ENCODE measurements around the gene USP25. TPM values are rescaled to one million over a fixed set of nuclear protein-coding genes. Genes with fewer than 3 reads are reported as not detected.
A peak's percentile ranks its signal among the peaks of the same experiment; 100 is the strongest.

Gene USP25
- total and polyA plus RNA-seq, 10 donors: 9.3 to 62.2 (median 48.2) TPM

DNA sequence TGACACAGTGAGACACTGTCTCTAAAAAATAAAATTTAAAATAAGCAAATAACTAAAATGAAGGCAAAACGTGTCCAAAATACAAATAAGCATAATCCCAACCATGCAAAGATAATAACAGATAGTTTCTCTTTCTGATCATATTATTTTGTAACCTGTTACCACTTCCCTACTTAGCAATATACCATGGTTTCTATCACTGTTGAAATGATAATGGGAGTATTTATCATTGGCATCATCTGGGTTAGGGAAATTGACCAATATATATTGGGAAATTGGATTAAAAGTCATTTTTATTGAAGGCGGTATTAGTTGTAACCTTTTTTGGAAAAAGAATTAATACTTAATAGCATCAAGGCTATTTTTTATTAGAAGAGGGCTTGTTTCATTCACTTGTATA is 47.0 kb downstream of the USP25 start:
- peak overlapping the region in 1 of 8 donors; percentile 47 for H3K27ac ChIP-seq
- H3K4me3 ChIP-seq: no peak overlapping the region
- no peak for TF ChIP-seq POLR2A (IDR thresholded peaks at IDR 0.05)
- TF ChIP-seq POLR2AphosphoS5 (IDR thresholded peaks at IDR 0.05): no peak
- TF ChIP-seq, protein P1, sequence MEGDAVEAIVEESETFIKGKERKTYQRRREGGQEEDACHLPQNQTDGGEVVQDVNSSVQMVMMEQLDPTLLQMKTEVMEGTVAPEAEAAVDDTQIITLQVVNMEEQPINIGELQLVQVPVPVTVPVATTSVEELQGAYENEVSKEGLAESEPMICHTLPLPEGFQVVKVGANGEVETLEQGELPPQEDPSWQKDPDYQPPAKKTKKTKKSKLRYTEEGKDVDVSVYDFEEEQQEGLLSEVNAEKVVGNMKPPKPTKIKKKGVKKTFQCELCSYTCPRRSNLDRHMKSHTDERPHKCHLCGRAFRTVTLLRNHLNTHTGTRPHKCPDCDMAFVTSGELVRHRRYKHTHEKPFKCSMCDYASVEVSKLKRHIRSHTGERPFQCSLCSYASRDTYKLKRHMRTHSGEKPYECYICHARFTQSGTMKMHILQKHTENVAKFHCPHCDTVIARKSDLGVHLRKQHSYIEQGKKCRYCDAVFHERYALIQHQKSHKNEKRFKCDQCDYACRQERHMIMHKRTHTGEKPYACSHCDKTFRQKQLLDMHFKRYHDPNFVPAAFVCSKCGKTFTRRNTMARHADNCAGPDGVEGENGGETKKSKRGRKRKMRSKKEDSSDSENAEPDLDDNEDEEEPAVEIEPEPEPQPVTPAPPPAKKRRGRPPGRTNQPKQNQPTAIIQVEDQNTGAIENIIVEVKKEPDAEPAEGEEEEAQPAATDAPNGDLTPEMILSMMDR (IDR thresholded peaks at IDR 0.05 in 8 of 11, conservative IDR thresholded peaks at IDR 0.05 in 3 of 11): no peak
- peaks cover 0 to 33% (median 9%) of the 10 kb centered on the region in 6 donors for H3K36me3 ChIP-seq
- no peak for DNase-seq
- WGBS, 5 donors: 43 to 75% (median 57%) methylated on average over 2 of the region's 2 CpGs
- intact Hi-C loops (cut with DNase I; ENCODE audit: low total_unique reads): no loop called here
- no peaks in the 10 kb centered on the region for H3K9me3 ChIP-seq
- H3K27me3 ChIP-seq (replicated peaks in 1 of 7): no peaks in the 10 kb centered on the region
- peaks cover 0 to 29% (median 15%) of the 10 kb centered on the region in 6 donors for H3K4me1 ChIP-seq

DNA sequence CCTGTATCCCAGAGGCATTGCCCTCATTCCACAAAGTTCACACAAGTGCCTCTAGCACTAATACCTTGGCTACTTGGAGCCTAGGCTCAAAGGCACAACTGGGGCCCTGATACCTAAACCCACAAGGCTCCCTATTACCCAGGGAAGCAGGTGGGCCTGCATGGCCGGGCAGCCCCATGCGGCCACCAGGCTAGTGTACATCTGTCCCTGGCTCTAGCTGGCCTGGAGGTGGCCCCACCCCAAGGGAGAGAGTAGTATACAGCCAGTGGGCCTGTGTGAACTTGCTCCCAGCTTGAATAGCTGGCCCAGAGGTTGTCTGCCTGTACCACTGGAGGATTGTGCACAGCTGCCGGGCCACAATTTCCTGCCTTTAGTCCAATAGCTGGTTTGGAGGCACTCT is 52.2 kb downstream of the USP25 start:
- WGBS, 5 donors: 96 to 100% (median 100%) methylated on average over 3 of the region's 3 CpGs
- Histone ChIP-seq H3K36me3 (peaks cover 0 to 28% (median 17%) of the 10 kb centered on the region in 6 donors), H3K27me3 (replicated peaks in 1 of 7) (no peaks in the 10 kb centered on the region), H3K4me1 (peaks cover 0 to 8% (median 6%) of the 10 kb centered on the region in 6 donors), H3K4me3 (no peak overlapping the region), H3K9me3 (no peaks in the 10 kb centered on the region), H3K27ac (no peak overlapping the region)
- TF ChIP-seq POLR2AphosphoS5 (IDR thresholded peaks at IDR 0.05): peak in 1 of 3 donors; percentile 65
- TF ChIP-seq POLR2A (IDR thresholded peaks at IDR 0.05): no peak
- peak; percentile 51 for DNase-seq
- intact Hi-C loops (cut with DNase I; ENCODE audit: low total_unique reads): no loop called here

DNA sequence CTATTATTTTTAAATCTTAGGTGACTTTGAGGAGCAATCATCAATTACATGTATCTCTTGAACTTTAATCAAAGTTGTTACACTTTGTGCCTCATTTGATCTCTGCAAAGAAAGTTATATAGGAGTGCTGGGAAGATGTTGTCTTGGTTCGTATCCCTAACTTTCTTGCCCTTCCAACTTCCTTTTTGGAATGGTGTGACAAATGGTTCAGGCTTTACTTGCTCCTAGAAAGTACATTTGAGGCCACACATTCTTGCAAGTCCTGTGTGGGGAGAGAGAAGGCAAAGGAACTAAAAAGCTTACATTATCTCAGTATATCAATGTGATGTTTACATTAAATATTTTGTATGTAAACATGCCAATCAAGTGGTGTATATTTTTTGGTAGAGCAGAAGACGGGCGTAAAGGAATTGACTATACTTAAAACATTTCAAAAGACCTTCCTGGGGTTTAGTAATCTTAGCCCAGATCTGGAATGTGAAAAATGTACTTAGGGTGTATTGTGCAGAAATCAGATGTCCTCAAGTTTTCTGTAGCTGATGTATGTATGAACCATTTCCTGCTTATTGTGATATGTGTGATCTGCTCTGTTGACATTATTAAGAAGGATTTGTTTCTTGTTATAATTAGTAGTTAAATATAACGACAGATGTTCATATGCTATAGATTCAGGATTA is 59.2 kb downstream of the USP25 start:
- Histone ChIP-seq H3K4me3 (no peak overlapping the region), H3K9me3 (no peaks in the 10 kb centered on the region), H3K27me3 (replicated peaks in 1 of 7) (no peaks in the 10 kb centered on the region), H3K27ac (no peak overlapping the region), H3K4me1 (peaks cover 0 to 4% (median 0%) of the 10 kb centered on the region in 6 donors), H3K36me3 (peaks cover 0 to 5% (median 0%) of the 10 kb centered on the region in 6 donors)
- 76 to 85% (median 78%) methylated on average over 4 of the region's 4 CpGs for WGBS, 5 donors
- no peak for DNase-seq
- intact Hi-C loops (cut with DNase I; ENCODE audit: low total_unique reads): no loop called here
- TF ChIP-seq, protein P1 (IDR thresholded peaks at IDR 0.05 in 8 of 11, conservative IDR thresholded peaks at IDR 0.05 in 3 of 11): no peak
- no peak for TF ChIP-seq POLR2AphosphoS5 (IDR thresholded peaks at IDR 0.05)
- no peak for TF ChIP-seq POLR2A (IDR thresholded peaks at IDR 0.05)

DNA sequence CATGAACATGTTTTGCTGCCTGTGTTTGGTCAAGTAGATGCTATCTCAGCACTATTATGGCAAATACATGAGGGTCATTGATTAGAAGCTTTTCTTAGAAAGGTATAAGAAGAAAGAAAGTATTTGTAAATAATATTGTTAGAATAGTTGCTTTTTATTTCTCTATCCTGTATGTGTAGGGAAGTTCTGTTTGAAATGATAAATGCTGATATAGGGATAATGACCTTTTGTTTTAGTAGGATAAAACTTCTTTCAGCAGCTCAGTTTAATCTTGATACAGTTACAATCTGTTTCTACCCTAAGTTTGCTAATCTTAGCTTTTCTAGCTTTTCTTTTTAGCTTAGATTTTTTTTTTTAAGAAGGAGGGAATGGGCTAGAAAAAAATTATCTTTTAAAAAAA is 63.3 kb downstream of the USP25 start:
- Histone ChIP-seq H3K4me3 (no peak overlapping the region), H3K27ac (no peak overlapping the region), H3K4me1 (peaks cover 0 to 33% (median 7%) of the 10 kb centered on the region in 6 donors), H3K27me3 (replicated peaks in 1 of 7) (no peaks in the 10 kb centered on the region), H3K9me3 (no peaks in the 10 kb centered on the region), H3K36me3 (peaks cover 0 to 5% (median 0%) of the 10 kb centered on the region in 6 donors)
- DNase-seq: no peak
- intact Hi-C loops (cut with DNase I; ENCODE audit: low total_unique reads): no loop called here
- TF ChIP-seq, protein P1 (IDR thresholded peaks at IDR 0.05 in 8 of 11, conservative IDR thresholded peaks at IDR 0.05 in 3 of 11): no peak
- TF ChIP-seq POLR2AphosphoS5 (IDR thresholded peaks at IDR 0.05) (no peak), POLR2A (IDR thresholded peaks at IDR 0.05) (no peak)
